GM06990 (cell line): Measurements from ENCODE around the gene PLA2G4D.

Source experiments
- DNase-seq: peaks from one replicate; pipeline ENCODE4 v3.0.0-alpha.2; 2011; ENCODE audit not compliant: insufficient read length; ENCODE audit errors: extremely low read depth
- H3K27me3 ChIP-seq: replicated peaks from 2 replicates; pipeline ENCODE4 v1.6.0; 2011; ENCODE audit warnings: low read length; ENCODE audit not compliant: control insufficient read depth, insufficient read depth
- H3K36me3 ChIP-seq: 2 replicates; pipeline ENCODE4 v1.5.1; 2011; ENCODE audit warnings: low read length; ENCODE audit not compliant: control insufficient read depth, insufficient read depth
- H3K4me3 ChIP-seq: replicated peaks from 2 replicates; pipeline ENCODE4 v1.5.1; 2011; ENCODE audit warnings: low read depth, mild to moderate bottlenecking, control low read depth, low read length
- CTCF ChIP-seq: IDR thresholded peaks from 2 replicates; pipeline ENCODE4 v1.5.1; 2011; ENCODE audit warnings: low read length, control low read depth, mild to moderate bottlenecking, inconsistent platforms; ENCODE audit not compliant: insufficient read depth, poor library complexity, severe bottlenecking

PLA2G4D gene

GRCh38 chr15:42021593-42021992, 72.8 kb downstream of the PLA2G4D start:
- no peak for TF ChIP-seq CTCF
- DNase-seq: no peak
- Histone ChIP-seq H3K36me3 (no peaks in the 10 kb centered on the region), H3K4me3 (no peak overlapping the region), H3K27me3 (no peaks in the 10 kb centered on the region; the same call in none of the 2 replicates)

- TF ChIP-seq CTCF: no peak
- H3K27me3 ChIP-seq: no peaks in the 10 kb centered on the region; the same call in none of the 2 replicates
- no peak within 1 kb of the TSS for H3K4me3 ChIP-seq
- DNase-seq: no peak
- H3K36me3 ChIP-seq: no peaks in the 10 kb centered on the region
Observed at GRCh38 chr15:42020713-42021273, 73.6 kb downstream of the PLA2G4D start, which contains the start of gene PLA2G4E. PLA2G4E (minus strand) TSS chr15:42021042; CDS start chr15:42021030, 12 bp downstream.

GRCh38 chr15:42018306-42019224, 75.8 kb downstream of the PLA2G4D start:
- no peak overlapping the region for H3K4me3 ChIP-seq
- no peak for DNase-seq
- no peaks in the 10 kb centered on the region for H3K36me3 ChIP-seq
- no peak for TF ChIP-seq CTCF
- no peaks in the 10 kb centered on the region; the same call in none of the 2 replicates for H3K27me3 ChIP-seq
